Measurements from ENCODE around the gene BRICD5. TPM values are rescaled to one million over a fixed set of nuclear protein-coding genes. Genes with fewer than 3 reads are reported as not detected.

The BRICD5 gene
- total and polyA plus RNA-seq, 8 donors: 2.9 to 15.3 (median 5.1) TPM

- intact Hi-C loops (cut with DNase I): no loop called here
Measured at GRCh38 chr16:2200313-2200712, 10.3 kb downstream of the BRICD5 start.

GRCh38 chr16:2199621-2200139 lies 11.0 kb downstream of the BRICD5 start:
- H3K4me3 ChIP-seq: no peak overlapping the region
- H3K27ac ChIP-seq: no peak overlapping the region
- no peak for DNase-seq
- intact Hi-C loops (cut with DNase I): no loop called here
- H3K4me1 ChIP-seq: peaks cover 2 to 24% of the 10 kb centered on the region in 2 donors
- no peak for TF ChIP-seq CTCF (IDR thresholded peaks at IDR 0.05)
- peaks cover 25 to 52% of the 10 kb centered on the region in 2 donors for H3K27me3 ChIP-seq
- no peaks in the 10 kb centered on the region for H3K9me3 ChIP-seq
- ATAC-seq: no peak
- no peaks in the 10 kb centered on the region for H3K36me3 ChIP-seq

More at GRCh38 chr16:2200313-2200712, 10.3 kb downstream of the BRICD5 start:
- ATAC-seq (no peak), DNase-seq (no peak)
- no peak overlapping the region for H3K27ac ChIP-seq
- TF ChIP-seq CTCF (IDR thresholded peaks at IDR 0.05): no peak
- H3K4me1 ChIP-seq: peaks cover 4 to 20% of the 10 kb centered on the region in 2 donors
- H3K4me3 ChIP-seq: no peak overlapping the region
- H3K9me3 ChIP-seq: no peaks in the 10 kb centered on the region
- peaks cover 19 to 46% of the 10 kb centered on the region in 2 donors for H3K27me3 ChIP-seq
- no peaks in the 10 kb centered on the region for H3K36me3 ChIP-seq

GRCh38 chr16:2199095-2199494 lies 11.6 kb downstream of the BRICD5 start:
- intact Hi-C loops (cut with DNase I): no loop called here
- Histone ChIP-seq H3K9me3 (no peaks in the 10 kb centered on the region), H3K4me1 (peaks cover 0 to 20% of the 10 kb centered on the region in 2 donors), H3K27ac (no peak overlapping the region), H3K36me3 (no peaks in the 10 kb centered on the region), H3K4me3 (no peak overlapping the region), H3K27me3 (peaks cover 29 to 58% of the 10 kb centered on the region in 2 donors)
- DNase-seq: no peak
- no peak for ATAC-seq
- TF ChIP-seq CTCF (IDR thresholded peaks at IDR 0.05): no peak

- Histone ChIP-seq H3K27me3 (peaks cover 29 to 66% of the 10 kb centered on the region in 2 donors), H3K4me3 (no peak overlapping the region), H3K27ac (no peak overlapping the region), H3K9me3 (no peaks in the 10 kb centered on the region), H3K36me3 (no peaks in the 10 kb centered on the region), H3K4me1 (peaks cover 0 to 20% of the 10 kb centered on the region in 2 donors)
- ATAC-seq (no peak), DNase-seq (no peak)
- intact Hi-C loops (cut with DNase I): no loop called here
- no peak for TF ChIP-seq CTCF (IDR thresholded peaks at IDR 0.05)
Measured at GRCh38 chr16:2198283-2198682, 12.4 kb downstream of the BRICD5 start.

GRCh38 chr16:2197765-2198164 lies 12.9 kb downstream of the BRICD5 start:
- DNase-seq (no peak), ATAC-seq (no peak)
- H3K36me3 ChIP-seq: no peaks in the 10 kb centered on the region
- H3K27ac ChIP-seq: no peak overlapping the region
- H3K27me3 ChIP-seq: peaks cover 29 to 67% of the 10 kb centered on the region in 2 donors
- H3K9me3 ChIP-seq: no peaks in the 10 kb centered on the region
- intact Hi-C loops (cut with DNase I): no loop called here
- TF ChIP-seq CTCF (IDR thresholded peaks at IDR 0.05): no peak
- peaks cover 0 to 20% of the 10 kb centered on the region in 2 donors for H3K4me1 ChIP-seq
- no peak overlapping the region for H3K4me3 ChIP-seq
